ENCODE results near the gene BRF1.

DNA sequence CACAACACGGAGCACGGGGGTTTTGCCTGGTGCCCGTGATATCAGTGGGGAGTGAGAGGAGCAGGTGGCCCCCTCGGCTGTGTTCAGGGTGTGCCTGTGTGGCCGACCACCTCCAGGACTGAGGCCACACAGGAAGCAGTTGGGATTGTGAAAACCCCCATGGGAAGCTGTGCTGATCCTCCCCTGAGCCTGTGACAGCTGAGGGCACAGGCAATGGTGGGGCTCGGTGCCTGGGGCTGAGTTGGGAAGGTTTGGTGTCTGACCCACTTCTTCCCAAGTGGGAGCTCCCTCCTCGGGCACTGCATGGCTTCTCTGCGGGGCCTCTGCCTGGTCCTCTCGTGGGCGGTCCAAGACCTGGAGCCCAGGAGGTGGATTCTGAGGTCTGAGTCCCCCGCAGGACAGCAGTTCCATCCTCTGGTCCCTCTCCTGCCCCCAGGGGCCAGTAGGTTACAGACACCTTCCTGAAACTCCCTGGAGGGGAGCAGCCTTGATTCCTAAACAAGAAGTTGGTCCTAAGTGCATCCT lies 31.6 kb upstream of the BRF1 start:
- no peak for TF ChIP-seq EZH2 (IDR thresholded peaks at IDR 0.05; ENCODE audit: borderline replicate concordance)
- TF ChIP-seq, protein P1, sequence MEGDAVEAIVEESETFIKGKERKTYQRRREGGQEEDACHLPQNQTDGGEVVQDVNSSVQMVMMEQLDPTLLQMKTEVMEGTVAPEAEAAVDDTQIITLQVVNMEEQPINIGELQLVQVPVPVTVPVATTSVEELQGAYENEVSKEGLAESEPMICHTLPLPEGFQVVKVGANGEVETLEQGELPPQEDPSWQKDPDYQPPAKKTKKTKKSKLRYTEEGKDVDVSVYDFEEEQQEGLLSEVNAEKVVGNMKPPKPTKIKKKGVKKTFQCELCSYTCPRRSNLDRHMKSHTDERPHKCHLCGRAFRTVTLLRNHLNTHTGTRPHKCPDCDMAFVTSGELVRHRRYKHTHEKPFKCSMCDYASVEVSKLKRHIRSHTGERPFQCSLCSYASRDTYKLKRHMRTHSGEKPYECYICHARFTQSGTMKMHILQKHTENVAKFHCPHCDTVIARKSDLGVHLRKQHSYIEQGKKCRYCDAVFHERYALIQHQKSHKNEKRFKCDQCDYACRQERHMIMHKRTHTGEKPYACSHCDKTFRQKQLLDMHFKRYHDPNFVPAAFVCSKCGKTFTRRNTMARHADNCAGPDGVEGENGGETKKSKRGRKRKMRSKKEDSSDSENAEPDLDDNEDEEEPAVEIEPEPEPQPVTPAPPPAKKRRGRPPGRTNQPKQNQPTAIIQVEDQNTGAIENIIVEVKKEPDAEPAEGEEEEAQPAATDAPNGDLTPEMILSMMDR (IDR thresholded peaks at IDR 0.05; ENCODE audit: poor library complexity) = no peak

Data from hepatocyte (in vitro differentiated cells).